Panc1 (cell line): Measurements from ENCODE around the gene KCNMA1.

Experiments
- POLR2AphosphoS5 ChIP-seq: IDR thresholded peaks from 2 replicates; pipeline ENCODE4 v1.6.1; 2012; ENCODE audit warnings: mild to moderate bottlenecking, low read depth, low read length, moderate library complexity
- TCF7L2 ChIP-seq: IDR thresholded peaks from 2 replicates; pipeline ENCODE4 v1.6.1; 2011; ENCODE audit warnings: mild to moderate bottlenecking, low read depth, low read length, inconsistent platforms
- TF ChIP-seq, protein P1 (sequence below): fragments of 450-650 bp; IDR thresholded peaks from 2 replicates; pipeline ENCODE4 v1.5.1; 2017; ENCODE audit warnings: mild to moderate bottlenecking
- TF ChIP-seq, protein P2 (sequence below), 2 experiments: IDR thresholded peaks; 2 replicates each; pipeline ENCODE4 v1.6.1; 2011 to 2012; ENCODE audit warnings: low read depth in 2 of 2, control low read depth in 1 of 2, low read length in 1 of 2, mild to moderate bottlenecking in 1 of 2, moderate library complexity in 1 of 2; ENCODE audit not compliant: insufficient read depth in 1 of 2

GRCh38 chr10:77205135-77205534 is 432.5 kb downstream of the KCNMA1 start:
- TF ChIP-seq, protein P1, sequence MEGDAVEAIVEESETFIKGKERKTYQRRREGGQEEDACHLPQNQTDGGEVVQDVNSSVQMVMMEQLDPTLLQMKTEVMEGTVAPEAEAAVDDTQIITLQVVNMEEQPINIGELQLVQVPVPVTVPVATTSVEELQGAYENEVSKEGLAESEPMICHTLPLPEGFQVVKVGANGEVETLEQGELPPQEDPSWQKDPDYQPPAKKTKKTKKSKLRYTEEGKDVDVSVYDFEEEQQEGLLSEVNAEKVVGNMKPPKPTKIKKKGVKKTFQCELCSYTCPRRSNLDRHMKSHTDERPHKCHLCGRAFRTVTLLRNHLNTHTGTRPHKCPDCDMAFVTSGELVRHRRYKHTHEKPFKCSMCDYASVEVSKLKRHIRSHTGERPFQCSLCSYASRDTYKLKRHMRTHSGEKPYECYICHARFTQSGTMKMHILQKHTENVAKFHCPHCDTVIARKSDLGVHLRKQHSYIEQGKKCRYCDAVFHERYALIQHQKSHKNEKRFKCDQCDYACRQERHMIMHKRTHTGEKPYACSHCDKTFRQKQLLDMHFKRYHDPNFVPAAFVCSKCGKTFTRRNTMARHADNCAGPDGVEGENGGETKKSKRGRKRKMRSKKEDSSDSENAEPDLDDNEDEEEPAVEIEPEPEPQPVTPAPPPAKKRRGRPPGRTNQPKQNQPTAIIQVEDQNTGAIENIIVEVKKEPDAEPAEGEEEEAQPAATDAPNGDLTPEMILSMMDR, result no peak
- no peak for TF ChIP-seq POLR2AphosphoS5
- no peak for TF ChIP-seq TCF7L2
- TF ChIP-seq, protein P2, sequence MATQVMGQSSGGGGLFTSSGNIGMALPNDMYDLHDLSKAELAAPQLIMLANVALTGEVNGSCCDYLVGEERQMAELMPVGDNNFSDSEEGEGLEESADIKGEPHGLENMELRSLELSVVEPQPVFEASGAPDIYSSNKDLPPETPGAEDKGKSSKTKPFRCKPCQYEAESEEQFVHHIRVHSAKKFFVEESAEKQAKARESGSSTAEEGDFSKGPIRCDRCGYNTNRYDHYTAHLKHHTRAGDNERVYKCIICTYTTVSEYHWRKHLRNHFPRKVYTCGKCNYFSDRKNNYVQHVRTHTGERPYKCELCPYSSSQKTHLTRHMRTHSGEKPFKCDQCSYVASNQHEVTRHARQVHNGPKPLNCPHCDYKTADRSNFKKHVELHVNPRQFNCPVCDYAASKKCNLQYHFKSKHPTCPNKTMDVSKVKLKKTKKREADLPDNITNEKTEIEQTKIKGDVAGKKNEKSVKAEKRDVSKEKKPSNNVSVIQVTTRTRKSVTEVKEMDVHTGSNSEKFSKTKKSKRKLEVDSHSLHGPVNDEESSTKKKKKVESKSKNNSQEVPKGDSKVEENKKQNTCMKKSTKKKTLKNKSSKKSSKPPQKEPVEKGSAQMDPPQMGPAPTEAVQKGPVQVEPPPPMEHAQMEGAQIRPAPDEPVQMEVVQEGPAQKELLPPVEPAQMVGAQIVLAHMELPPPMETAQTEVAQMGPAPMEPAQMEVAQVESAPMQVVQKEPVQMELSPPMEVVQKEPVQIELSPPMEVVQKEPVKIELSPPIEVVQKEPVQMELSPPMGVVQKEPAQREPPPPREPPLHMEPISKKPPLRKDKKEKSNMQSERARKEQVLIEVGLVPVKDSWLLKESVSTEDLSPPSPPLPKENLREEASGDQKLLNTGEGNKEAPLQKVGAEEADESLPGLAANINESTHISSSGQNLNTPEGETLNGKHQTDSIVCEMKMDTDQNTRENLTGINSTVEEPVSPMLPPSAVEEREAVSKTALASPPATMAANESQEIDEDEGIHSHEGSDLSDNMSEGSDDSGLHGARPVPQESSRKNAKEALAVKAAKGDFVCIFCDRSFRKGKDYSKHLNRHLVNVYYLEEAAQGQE (IDR thresholded peaks at IDR 0.05; ENCODE audit: insufficient read depth in 1 of 2, low read depth in 2 of 2, low read length in 1 of 2), result no peak
